ENCODE data around the gene CMPK2. TPM values are rescaled to one million over a fixed set of nuclear protein-coding genes. Genes with fewer than 3 reads are reported as not detected.

The CMPK2 gene
- total RNA-seq, 2 donors from 2014 or later = 2.0 to 2.6 TPM

DNA sequence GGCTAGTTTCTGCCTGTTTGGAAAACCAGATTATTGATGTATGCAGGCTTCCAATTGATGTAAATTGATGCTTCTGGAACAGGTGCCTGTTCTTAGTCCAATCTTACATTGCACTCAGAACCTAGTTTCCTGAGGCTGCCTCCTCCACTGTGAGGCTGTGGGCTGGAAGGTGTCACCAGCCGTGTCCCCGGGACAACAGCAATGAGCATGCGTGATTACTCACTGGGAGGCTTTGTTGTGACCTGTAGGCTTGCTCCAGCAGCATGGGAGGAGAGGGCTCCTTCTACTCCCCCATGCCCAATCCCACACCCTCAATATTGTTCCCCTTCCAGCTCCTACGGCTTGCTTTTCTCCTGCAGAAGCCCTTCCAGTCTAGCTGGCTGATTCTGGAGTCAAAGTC lies 23.0 kb upstream of the CMPK2 start:
- Mint-ChIP-seq H3K36me3 (ENCODE audit: low read depth) (no peaks in the 10 kb centered on the region), H3K4me1 (peaks cover 4% of the 10 kb centered on the region), H3K27ac (peak overlapping the region; percentile 4), H3K27me3 (no peaks in the 10 kb centered on the region), H3K4me3 (no peak overlapping the region), H3K9me3 (no peaks in the 10 kb centered on the region)
- no peak for ATAC-seq (replicated peaks)

DNA sequence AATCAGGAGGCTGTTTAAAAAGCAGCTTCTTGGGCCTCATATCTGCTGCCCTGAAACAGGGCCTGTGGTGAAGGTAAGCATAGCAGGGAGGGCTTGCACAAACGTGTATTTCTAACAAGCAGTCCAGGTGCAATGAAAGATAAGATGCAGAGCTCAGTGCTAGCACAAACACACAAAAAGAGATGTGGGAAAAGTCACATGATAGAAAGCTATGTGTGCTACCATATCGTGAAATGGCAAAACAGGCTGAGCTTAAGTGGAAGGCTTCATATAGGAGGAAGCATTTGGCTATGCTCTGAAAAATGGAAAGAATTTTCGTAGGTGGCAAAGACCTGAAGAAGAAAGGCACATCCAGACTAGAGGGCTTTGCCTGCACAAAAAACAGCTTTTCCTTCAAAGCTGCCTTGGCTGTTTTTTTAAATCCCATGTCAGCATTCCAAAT lies 22.1 kb upstream of the CMPK2 start:
- Mint-ChIP-seq H3K9me3 (no peaks in the 10 kb centered on the region), H3K36me3 (ENCODE audit: low read depth) (no peaks in the 10 kb centered on the region), H3K27me3 (no peaks in the 10 kb centered on the region), H3K27ac (no peak overlapping the region), H3K4me1 (peaks cover 4% of the 10 kb centered on the region), H3K4me3 (no peak overlapping the region)
- no peak for ATAC-seq (replicated peaks)

DNA sequence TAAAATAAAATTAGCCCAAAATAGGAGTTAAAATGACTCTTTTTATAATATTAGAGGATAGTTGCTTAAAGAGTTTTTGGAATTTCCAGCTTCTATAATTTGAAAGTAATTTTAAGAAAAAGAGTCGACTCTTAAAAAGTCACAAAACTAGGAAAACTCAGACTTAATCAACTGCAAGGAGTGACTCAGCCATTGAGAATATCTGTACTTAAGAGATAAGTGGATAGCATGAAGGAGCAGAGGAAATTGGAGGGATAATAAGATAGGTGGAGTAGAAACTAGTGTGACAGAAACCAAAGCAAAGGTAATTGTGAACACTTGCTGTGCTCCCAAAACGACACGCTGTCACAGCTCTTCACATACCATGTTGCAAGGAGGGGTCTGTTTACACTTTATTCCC lies 20.3 kb upstream of the CMPK2 start:
- Mint-ChIP-seq H3K4me1 (peaks cover 7% of the 10 kb centered on the region), H3K4me3 (no peak overlapping the region)

DNA sequence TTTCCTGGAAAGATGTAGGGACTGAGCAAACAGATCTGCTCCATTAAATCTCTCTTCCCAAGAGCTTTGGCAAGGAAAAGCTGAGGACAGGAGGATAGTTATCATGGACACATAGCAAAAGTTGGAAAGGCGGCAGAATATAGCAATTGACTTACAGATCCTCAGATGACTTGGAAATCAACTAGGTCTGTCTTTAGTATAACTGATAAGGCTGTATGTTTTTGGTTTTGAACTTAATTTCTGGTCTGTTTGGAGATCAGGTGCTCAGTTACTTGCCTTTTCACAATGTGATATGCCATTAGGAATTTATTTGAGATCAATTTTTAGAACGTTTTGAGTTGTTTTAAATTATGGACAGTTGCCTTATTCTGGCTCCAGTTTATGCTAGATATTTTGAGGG lies 19.8 kb upstream of the CMPK2 start:
- Mint-ChIP-seq H3K9me3 (no peaks in the 10 kb centered on the region), H3K27ac (no peak overlapping the region), H3K4me1 (peaks cover 11% of the 10 kb centered on the region), H3K27me3 (no peaks in the 10 kb centered on the region), H3K4me3 (no peak overlapping the region), H3K36me3 (ENCODE audit: low read depth) (no peaks in the 10 kb centered on the region)
- no peak for ATAC-seq (replicated peaks)

More for the DNA sequence above, 20.3 kb upstream of the CMPK2 start:
- H3K9me3 Mint-ChIP-seq = no peaks in the 10 kb centered on the region
- ATAC-seq (replicated peaks) = no peak
- H3K36me3 Mint-ChIP-seq (ENCODE audit: low read depth) = no peaks in the 10 kb centered on the region
- no peak overlapping the region for H3K27ac Mint-ChIP-seq
- no peaks in the 10 kb centered on the region for H3K27me3 Mint-ChIP-seq

DNA sequence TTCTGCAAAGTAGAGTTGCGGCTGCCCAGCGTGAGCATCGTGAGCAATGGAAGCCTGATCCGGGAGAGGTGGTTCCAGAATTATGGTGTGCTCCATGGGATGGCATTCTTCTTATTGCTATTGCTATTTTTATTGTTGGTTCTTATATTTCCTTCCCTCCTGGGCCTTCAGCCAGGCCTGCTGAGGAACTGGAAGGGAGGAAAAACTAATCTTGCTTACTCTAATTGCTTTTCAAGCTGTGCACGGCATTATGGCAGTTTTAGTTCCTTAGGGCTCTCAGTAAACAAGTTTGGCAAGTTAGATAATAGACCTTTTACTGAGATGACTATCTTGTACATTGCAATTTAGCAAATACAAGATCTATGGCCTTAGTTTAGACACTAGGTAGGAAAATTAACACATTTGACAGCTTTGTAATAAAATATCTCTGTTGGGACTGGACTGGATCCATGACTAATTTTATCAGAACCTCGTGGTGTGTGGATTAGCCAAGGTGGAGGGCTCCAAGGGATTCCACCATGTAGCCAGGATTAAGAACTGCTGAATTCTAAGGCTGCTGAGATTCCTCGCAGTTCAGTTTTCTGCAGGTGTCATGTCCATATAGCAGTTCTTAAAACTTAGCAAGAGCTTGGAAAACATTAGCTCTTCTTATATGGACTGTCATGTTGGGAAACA lies 17.9 kb upstream of the CMPK2 start:
- ATAC-seq (replicated peaks) = no peak
- Mint-ChIP-seq H3K27me3 (no peaks in the 10 kb centered on the region), H3K4me3 (no peak overlapping the region), H3K27ac (no peak overlapping the region), H3K36me3 (ENCODE audit: low read depth) (no peaks in the 10 kb centered on the region), H3K9me3 (no peaks in the 10 kb centered on the region), H3K4me1 (peaks cover 22% of the 10 kb centered on the region)

DNA sequence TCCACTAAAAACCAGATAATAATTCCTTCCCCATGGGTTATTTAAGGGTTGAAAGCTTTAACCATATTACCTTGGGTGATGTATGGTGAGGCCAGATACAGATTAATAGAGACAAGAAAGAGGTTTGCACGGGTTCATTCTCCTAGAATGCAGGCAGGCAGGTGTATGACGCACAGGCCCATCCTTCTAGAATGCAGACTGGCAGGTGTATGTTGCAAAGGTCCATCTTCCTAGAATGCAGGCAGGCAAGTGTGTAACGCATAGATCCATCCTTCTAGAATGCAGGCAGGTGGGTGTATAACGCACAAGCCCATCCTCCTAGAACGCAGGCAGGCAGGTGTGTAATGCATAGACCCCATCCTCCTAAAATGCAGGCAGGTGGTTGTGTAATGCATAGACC lies 15.8 kb upstream of the CMPK2 start:
- Mint-ChIP-seq H3K4me1 (peaks cover 28% of the 10 kb centered on the region), H3K27ac (no peak overlapping the region), H3K9me3 (no peaks in the 10 kb centered on the region), H3K36me3 (ENCODE audit: low read depth) (no peaks in the 10 kb centered on the region), H3K4me3 (no peak overlapping the region), H3K27me3 (no peaks in the 10 kb centered on the region)
- no peak for ATAC-seq (replicated peaks)

DNA sequence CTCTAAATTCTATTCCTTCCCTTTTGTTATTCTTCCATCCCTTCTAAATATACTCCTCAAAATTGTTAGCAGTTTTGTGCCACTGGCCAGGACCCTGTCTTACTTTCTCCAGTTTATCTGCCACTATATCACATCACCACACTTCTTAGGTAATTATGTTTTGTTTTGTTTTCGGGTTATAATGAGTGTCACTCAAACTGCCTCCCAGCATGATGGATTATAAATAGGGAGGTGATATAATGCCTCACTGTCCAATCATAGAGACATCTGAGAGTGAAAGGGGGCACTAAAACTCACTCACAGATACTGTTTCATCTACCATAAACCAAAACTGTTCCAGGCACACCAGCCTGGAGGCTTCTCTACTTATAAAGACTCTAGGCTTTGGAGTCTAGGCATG lies 15.3 kb upstream of the CMPK2 start:
- H3K36me3 Mint-ChIP-seq (ENCODE audit: low read depth) = no peaks in the 10 kb centered on the region
- no peaks in the 10 kb centered on the region for H3K27me3 Mint-ChIP-seq
- peaks cover 28% of the 10 kb centered on the region for H3K4me1 Mint-ChIP-seq
- peak overlapping the region; percentile 52 for H3K4me3 Mint-ChIP-seq
- ATAC-seq (replicated peaks) = no peak
- H3K9me3 Mint-ChIP-seq = no peaks in the 10 kb centered on the region
- peak overlapping the region; percentile 29 for H3K27ac Mint-ChIP-seq

DNA sequence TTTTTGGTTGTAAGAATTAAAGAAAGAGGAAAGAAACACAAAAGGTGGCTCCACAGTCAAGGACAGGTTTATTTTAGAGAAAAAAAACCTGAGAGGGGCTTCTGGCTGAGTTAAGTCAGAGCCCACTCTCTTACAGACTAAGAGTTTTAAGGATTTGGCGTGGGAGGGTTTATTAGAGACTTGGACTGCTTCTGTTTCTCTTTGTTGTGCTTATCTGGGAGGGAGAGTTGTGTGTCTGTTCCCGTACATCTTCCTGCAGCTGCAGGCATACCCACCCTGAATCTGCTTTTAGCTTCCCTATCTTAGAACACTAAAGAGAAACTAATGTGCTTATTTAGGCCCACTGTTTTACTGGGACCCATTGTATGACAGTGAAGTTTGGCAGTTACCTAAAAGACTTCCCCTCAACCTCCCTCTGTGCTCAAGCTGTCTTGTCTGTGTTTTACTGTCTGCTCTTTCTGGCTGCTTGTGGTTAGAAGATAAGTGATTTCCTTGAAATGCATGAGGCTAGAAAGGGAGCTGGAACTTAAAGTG lies 14.6 kb upstream of the CMPK2 start:
- peak overlapping the region; percentile 55 for H3K27ac Mint-ChIP-seq
- no peaks in the 10 kb centered on the region for H3K9me3 Mint-ChIP-seq
- H3K36me3 Mint-ChIP-seq (ENCODE audit: low read depth) = no peaks in the 10 kb centered on the region
- peak overlapping the region; percentile 52 for H3K4me3 Mint-ChIP-seq
- ATAC-seq (replicated peaks) = peak; percentile 32
- H3K27me3 Mint-ChIP-seq = no peaks in the 10 kb centered on the region
- H3K4me1 Mint-ChIP-seq = peaks cover 28% of the 10 kb centered on the region

DNA sequence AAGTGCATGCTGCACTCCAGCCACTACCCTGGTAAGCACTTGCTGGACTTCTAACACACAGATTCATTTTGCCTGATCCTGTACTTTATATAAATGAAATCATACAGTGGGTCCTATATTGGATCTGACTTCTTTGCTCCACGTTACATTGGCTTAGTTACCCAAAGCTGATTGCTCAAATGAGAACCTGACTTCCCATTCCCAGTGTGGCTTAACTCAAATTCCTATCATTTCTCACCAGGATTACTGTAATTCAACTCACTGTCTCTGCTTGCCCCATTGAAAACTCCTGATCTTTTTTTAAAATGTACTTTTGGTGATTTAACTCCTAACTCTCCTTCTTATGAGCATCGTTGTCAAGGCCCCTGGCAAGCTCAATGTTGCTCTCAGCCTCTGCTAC lies 13.3 kb upstream of the CMPK2 start:
- Mint-ChIP-seq H3K27ac (no peak overlapping the region), H3K4me1 (peaks cover 26% of the 10 kb centered on the region), H3K9me3 (no peaks in the 10 kb centered on the region), H3K27me3 (no peaks in the 10 kb centered on the region), H3K36me3 (ENCODE audit: low read depth) (no peaks in the 10 kb centered on the region), H3K4me3 (peak overlapping the region; percentile 78)
- ATAC-seq (replicated peaks) = no peak

DNA sequence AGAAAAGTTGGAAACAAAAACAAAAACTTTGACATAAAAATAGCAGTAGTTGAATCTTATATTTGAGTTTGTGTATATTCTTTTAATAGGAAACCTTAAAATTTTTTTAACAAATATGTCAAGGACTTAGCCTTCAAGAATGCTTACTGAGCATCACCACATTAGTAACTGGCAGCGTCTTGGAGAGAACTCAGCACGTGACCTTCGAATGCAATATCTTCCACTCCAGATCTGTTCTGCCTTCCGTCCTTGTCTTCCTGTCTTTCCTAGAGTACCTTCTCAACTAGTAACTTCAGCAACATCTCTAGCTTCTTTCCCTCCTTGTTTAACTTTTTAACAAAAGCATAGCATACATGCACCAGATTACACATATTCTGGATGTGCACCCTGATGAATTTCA lies 12.8 kb upstream of the CMPK2 start:
- no peaks in the 10 kb centered on the region for H3K36me3 Mint-ChIP-seq (ENCODE audit: low read depth)
- ATAC-seq (replicated peaks) = no peak
- no peaks in the 10 kb centered on the region for H3K9me3 Mint-ChIP-seq
- H3K4me3 Mint-ChIP-seq = peak overlapping the region; percentile 78
- no peaks in the 10 kb centered on the region for H3K27me3 Mint-ChIP-seq
- peaks cover 24% of the 10 kb centered on the region for H3K4me1 Mint-ChIP-seq
- H3K27ac Mint-ChIP-seq = no peak overlapping the region

DNA sequence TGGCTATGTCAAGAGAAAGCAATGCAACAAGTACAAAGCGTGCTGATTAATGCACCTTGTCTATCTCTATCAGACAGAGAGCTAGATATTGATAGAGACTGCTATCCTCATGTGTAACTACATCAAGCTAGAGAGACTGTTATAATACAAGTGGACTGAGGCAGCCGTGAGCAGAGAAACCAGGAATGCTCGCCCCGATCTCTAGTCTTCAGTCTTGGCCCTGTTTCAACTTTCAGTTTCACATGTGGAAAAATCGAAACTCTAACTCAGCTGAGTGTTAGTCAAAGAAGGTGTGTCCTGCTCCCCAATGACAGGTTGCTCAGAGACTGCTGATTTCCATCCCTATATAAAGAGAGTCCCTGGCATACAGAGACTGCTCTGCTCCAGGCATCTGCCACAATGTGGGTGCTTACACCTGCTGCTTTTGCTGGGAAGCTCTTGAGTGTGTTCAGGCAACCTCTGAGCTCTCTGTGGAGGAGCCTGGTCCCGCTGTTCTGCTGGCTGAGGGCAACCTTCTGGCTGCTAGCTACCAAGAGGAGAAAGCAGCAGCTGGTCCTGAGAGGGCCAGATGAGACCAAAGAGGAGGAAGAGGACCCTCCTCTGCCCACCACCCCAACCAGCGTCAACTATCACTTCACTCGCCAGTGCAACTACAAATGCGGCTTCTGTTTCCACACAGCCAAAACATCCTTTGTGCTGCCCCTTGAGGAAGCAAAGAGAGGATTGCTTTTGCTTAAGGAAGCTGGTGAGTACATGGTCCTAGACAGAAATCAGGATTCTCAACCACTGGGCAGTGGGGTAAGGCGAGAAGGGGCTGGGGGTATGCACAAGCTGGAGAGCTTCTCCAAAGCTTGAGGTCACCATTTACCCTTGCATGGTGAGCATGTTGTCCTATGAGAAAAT lies 11.9 kb upstream of the CMPK2 start, which contains the start of gene RSAD2:
Gene RSAD2 (plus strand): TSS at position 376 of the 903 bp plus-strand sequence. CDS start 24 bp downstream, at position 400.
- H3K27ac Mint-ChIP-seq = peak within 1 kb of the TSS; percentile 23
- peak; percentile 94 for ATAC-seq (replicated peaks)
- H3K27me3 Mint-ChIP-seq = no peaks in the 10 kb centered on the region
- H3K4me1 Mint-ChIP-seq = peaks cover 24% of the 10 kb centered on the region
- H3K36me3 Mint-ChIP-seq (ENCODE audit: low read depth) = no peaks in the 10 kb centered on the region
- peak within 1 kb of the TSS; percentile 78 for H3K4me3 Mint-ChIP-seq
- no peaks in the 10 kb centered on the region for H3K9me3 Mint-ChIP-seq

DNA sequence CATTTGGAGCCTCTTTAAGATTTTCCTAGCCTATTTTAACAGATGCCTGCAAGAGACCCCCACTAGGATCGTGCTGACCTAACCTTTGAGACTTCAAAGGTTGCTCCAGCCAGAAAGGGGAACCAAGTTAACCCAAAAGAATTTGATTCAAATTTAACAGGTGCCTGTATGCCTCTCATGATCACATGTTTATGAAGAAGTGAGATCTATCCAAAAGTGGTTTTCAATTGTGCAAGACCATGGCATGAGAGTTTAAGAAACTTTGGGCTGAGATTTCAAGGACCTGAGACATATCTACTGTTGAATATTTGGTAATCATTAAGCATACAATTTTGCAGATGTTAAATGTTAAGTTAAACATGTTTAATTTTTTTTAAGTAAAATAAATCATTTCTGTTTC lies 10.6 kb upstream of the CMPK2 start:
- Mint-ChIP-seq H3K27ac (no peak overlapping the region), H3K4me1 (peaks cover 24% of the 10 kb centered on the region), H3K9me3 (no peaks in the 10 kb centered on the region), H3K4me3 (no peak overlapping the region), H3K27me3 (no peaks in the 10 kb centered on the region), H3K36me3 (ENCODE audit: low read depth) (no peaks in the 10 kb centered on the region)
- ATAC-seq (replicated peaks) = no peak

DNA sequence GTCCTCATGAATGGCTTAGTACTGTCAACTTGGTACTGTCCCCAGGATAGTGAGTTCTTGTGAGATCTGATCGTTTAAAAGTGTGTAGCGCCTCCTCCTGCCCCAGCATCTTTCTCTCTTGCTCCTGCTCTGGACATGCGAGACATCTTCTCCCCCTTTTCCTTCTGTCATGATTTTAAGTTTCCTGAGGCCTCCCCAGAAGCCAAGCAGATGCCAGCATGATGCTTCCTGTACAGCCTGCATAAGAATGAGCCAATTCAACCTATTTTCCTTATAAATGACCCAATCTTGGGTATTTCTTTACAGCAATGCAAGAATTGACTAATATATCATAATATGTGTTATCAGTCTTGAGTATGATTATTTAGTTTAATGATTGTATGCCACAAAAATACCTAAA lies 8.3 kb upstream of the CMPK2 start:
- Mint-ChIP-seq H3K4me1 (peaks cover 10% of the 10 kb centered on the region), H3K4me3 (no peak overlapping the region), H3K27ac (no peak overlapping the region), H3K36me3 (ENCODE audit: low read depth) (no peaks in the 10 kb centered on the region), H3K9me3 (no peaks in the 10 kb centered on the region), H3K27me3 (no peaks in the 10 kb centered on the region)
- ATAC-seq (replicated peaks) = no peak

DNA sequence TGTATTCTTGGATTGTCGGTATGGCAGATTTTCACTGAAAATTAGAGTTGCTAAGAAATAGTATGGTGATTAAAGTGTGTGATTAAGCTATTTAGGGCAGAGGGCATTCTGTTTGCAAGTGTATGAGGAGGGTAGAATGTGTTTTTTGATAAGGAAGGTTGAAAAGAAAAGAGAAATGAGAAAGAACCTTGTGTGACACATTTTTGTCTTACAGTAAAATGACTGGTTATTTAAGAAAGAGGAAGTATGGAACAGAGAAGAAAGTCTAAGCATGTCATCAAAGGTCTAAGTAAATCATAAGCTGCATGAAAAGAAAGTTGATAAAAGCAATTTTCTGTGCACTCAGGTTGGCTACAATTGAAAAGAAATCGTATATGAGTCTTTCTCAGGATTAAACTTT lies 6.7 kb upstream of the CMPK2 start:
- ATAC-seq (replicated peaks) = no peak
- H3K4me1 Mint-ChIP-seq = peaks cover 3% of the 10 kb centered on the region
- H3K9me3 Mint-ChIP-seq = no peaks in the 10 kb centered on the region
- H3K27ac Mint-ChIP-seq = no peak overlapping the region
- H3K27me3 Mint-ChIP-seq = no peaks in the 10 kb centered on the region
- H3K36me3 Mint-ChIP-seq (ENCODE audit: low read depth) = no peaks in the 10 kb centered on the region
- no peak overlapping the region for H3K4me3 Mint-ChIP-seq

DNA sequence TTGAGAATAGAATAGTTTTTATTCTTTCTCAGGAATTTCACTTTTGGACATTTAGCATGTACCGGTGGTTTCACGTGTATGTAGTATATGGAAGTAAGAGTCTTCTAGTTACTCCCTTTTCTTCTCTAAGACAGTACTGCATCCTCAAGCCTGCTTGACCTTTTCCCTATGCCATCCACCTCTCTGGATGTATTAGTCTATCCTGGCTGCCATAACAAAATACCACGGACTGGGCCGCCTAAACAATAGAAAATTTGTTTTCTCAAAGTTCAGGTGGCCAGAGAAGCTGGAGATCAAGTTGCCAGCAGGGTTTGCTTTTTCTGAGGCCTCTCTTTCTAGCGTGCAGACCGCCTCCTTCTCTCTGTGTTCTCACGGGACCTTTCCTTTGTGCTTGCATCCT lies 1.3 kb upstream of the CMPK2 start:
- no peak for ATAC-seq (replicated peaks)
- no peaks in the 10 kb centered on the region for H3K27me3 Mint-ChIP-seq
- peaks cover 10% of the 10 kb centered on the region for H3K36me3 Mint-ChIP-seq (ENCODE audit: low read depth)
- no peak overlapping the region for H3K27ac Mint-ChIP-seq
- peaks cover 12% of the 10 kb centered on the region for H3K4me1 Mint-ChIP-seq
- no peaks in the 10 kb centered on the region for H3K9me3 Mint-ChIP-seq
- peak overlapping the region; percentile 91 for H3K4me3 Mint-ChIP-seq
